DND-41 (cell line): ENCODE measurements around the gene CCDC92B.
A peak's percentile ranks its signal among the peaks of the same experiment; 100 is the strongest.

Source experiments
- ATAC-seq: fragments of 200-7000 bp; cut with Tn5 transposase; 3 replicates; pipeline ENCODE4 v1.9.1; 2021; ENCODE audit warnings: low read depth; ENCODE audit not compliant: insufficient read depth
- DNase-seq: peaks from one replicate; pipeline ENCODE4 v3.0.0-alpha.2; 2020
- H2AFZ ChIP-seq: 2 replicates; pipeline ENCODE4 v1.6.0; 2012; ENCODE audit warnings: low read depth, low read length
- H3K27ac ChIP-seq: 2 replicates; pipeline ENCODE4 v1.5.1; 2012; ENCODE audit warnings: low read length, inconsistent platforms
- H3K27me3 ChIP-seq: fragments of 200-600 bp; sonication (generic); 2 replicates; pipeline ENCODE4 v1.6.0; 2012; ENCODE audit warnings: low read length, mild to moderate bottlenecking, inconsistent platforms; ENCODE audit not compliant: insufficient read depth, poor library complexity
- H3K36me3 ChIP-seq: 2 replicates; pipeline ENCODE4 v1.5.1; 2012; ENCODE audit warnings: low read length, inconsistent platforms; ENCODE audit not compliant: insufficient read depth
- H3K4me1 ChIP-seq: 2 replicates; pipeline ENCODE4 v1.5.1; 2012; ENCODE audit warnings: mild to moderate bottlenecking, low read length; ENCODE audit not compliant: insufficient read depth
- H3K4me2 ChIP-seq: 2 replicates; pipeline ENCODE4 v1.6.0; 2012; ENCODE audit warnings: mild to moderate bottlenecking, moderate library complexity, low read length, inconsistent platforms; ENCODE audit not compliant: insufficient read depth
- H3K4me3 ChIP-seq, 2 experiments: fragments of 200-600 bp in 1 of 2; shearing (Covaris generic) in 1 of 2; 2 replicates each; pipeline ENCODE4 v1.5.1; 2012 to 2016; ENCODE audit warnings: inconsistent platforms in 2 of 2, low read length in 2 of 2, mild to moderate bottlenecking in 2 of 2, low read depth in 1 of 2, moderate library complexity in 1 of 2
- H3K79me2 ChIP-seq: 2 replicates; pipeline ENCODE4 v1.6.0; 2012; ENCODE audit warnings: low read length, inconsistent platforms; ENCODE audit not compliant: insufficient read depth
- H3K9ac ChIP-seq: 2 replicates; pipeline ENCODE4 v1.6.0; 2012; ENCODE audit warnings: low read depth, mild to moderate bottlenecking, inconsistent platforms, low read length, moderate library complexity
- H3K9me3 ChIP-seq: 2 replicates; pipeline ENCODE4 v1.5.1; 2012; ENCODE audit warnings: low read length, moderate library complexity, mild to moderate bottlenecking, inconsistent platforms; ENCODE audit not compliant: insufficient read depth, severe bottlenecking
- H4K20me1 ChIP-seq: 2 replicates; pipeline ENCODE4 v1.6.0; 2012; ENCODE audit warnings: low read length; ENCODE audit not compliant: insufficient read depth
- CTCF ChIP-seq: IDR thresholded peaks from 2 replicates; pipeline ENCODE4 v1.5.1; 2012; ENCODE audit warnings: borderline replicate concordance, low read length, moderate library complexity, mild to moderate bottlenecking; ENCODE audit not compliant: poor library complexity, severe bottlenecking; ENCODE audit errors: extremely low read depth
- EZH2 ChIP-seq: IDR thresholded peaks from 3 replicates; pipeline ENCODE4 v1.6.1; 2012; ENCODE audit warnings: borderline replicate concordance, low read depth, mild to moderate bottlenecking, moderate library complexity, low read length, inconsistent platforms; ENCODE audit not compliant: severe bottlenecking

Gene CCDC92B

GRCh38 chr17:2749058-2749783 lies at the start of gene CCDC92B:
Gene CCDC92B, minus strand, starts transcription at chr17:2749652. Its CDS starts 14,507 bp downstream, at chr17:2735145.
- H3K36me3 ChIP-seq: no peaks in the 10 kb centered on the region
- no peak within 1 kb of the TSS for H3K27ac ChIP-seq
- DNase-seq (no peak), ATAC-seq (peak; percentile 27; the same call in 1 of the 3 replicates)
- TF ChIP-seq CTCF (no peak), EZH2 (no peak)
- no peak within 1 kb of the TSS for H3K4me3 ChIP-seq
- no peaks in the 10 kb centered on the region for H3K79me2 ChIP-seq
- H3K4me1 ChIP-seq: peaks cover 3% of the 10 kb centered on the region; the same call in 1 of the 2 replicates
- no peaks in the 10 kb centered on the region for H3K27me3 ChIP-seq
- H3K4me2 ChIP-seq: peak within 1 kb of the TSS; percentile 58
- H3K9ac ChIP-seq: no peak within 1 kb of the TSS
- H3K9me3 ChIP-seq: no peaks in the 10 kb centered on the region
- H2AFZ ChIP-seq: no peak within 1 kb of the TSS
- H4K20me1 ChIP-seq: peaks cover 15% of the 10 kb centered on the region; the same call in 1 of the 2 replicates

GRCh38 chr17:2798678-2799077 lies 49.2 kb upstream of the CCDC92B start:
- H4K20me1 ChIP-seq: peaks cover 14% of the 10 kb centered on the region; the same call in 1 of the 2 replicates
- H3K27ac ChIP-seq: no peak overlapping the region
- H3K27me3 ChIP-seq: no peaks in the 10 kb centered on the region
- TF ChIP-seq EZH2: no peak
- TF ChIP-seq CTCF: no peak
- no peak overlapping the region for H3K4me3 ChIP-seq
- no peak for DNase-seq
- H3K9me3 ChIP-seq: no peaks in the 10 kb centered on the region
- H3K36me3 ChIP-seq: no peaks in the 10 kb centered on the region
- H3K9ac ChIP-seq: no peak overlapping the region
- H2AFZ ChIP-seq: no peak overlapping the region
- peaks cover 30% of the 10 kb centered on the region for H3K4me1 ChIP-seq
- H3K4me2 ChIP-seq: no peak overlapping the region
- no peak for ATAC-seq
- H3K79me2 ChIP-seq: no peaks in the 10 kb centered on the region

GRCh38 chr17:2798188-2798587 lies 48.7 kb upstream of the CCDC92B start:
- no peak overlapping the region for H3K4me2 ChIP-seq
- no peak overlapping the region for H3K27ac ChIP-seq
- H4K20me1 ChIP-seq: peaks cover 14% of the 10 kb centered on the region; the same call in 1 of the 2 replicates
- H3K27me3 ChIP-seq: no peaks in the 10 kb centered on the region
- H3K36me3 ChIP-seq: no peaks in the 10 kb centered on the region
- no peak overlapping the region for H3K9ac ChIP-seq
- H3K79me2 ChIP-seq: no peaks in the 10 kb centered on the region
- TF ChIP-seq EZH2 (no peak), CTCF (no peak)
- no peak overlapping the region for H2AFZ ChIP-seq
- no peak overlapping the region for H3K4me3 ChIP-seq
- H3K9me3 ChIP-seq: no peaks in the 10 kb centered on the region
- ATAC-seq (no peak), DNase-seq (no peak)
- peaks cover 30% of the 10 kb centered on the region for H3K4me1 ChIP-seq
